Heart left ventricle (tissue), 13 donors: Measurements from ENCODE around the gene PLK1.

Experiments used
- POLR2A ChIP-seq, 2 donors: fragments of 450-650 bp; IDR thresholded peaks; one replicate each; pipeline ENCODE4 v1.6.1; 2017; ENCODE audit warnings: antibody characterized with exemption in 2 of 2, mild to moderate bottlenecking in 2 of 2, moderate library complexity in 2 of 2
- TF ChIP-seq, protein P1 (sequence below), 12 donors: fragments of 200-600 bp; sonication (generic) in 4 of 12; IDR thresholded peaks; one replicate each; pipeline versions ENCODE4 v1.5.0 to v1.8.0; 2018 to 2022; ENCODE audit warnings: antibody characterized with exemption in 12 of 12, mild to moderate bottlenecking in 5 of 12
- donor health status: ischemic (EF 13 %, LVEDD 7.1; RV severe dilation, severe dysfunction).
- donor health status: DM: no; HTN: yes; CAD: no.
- donor health status: DM: no; HTN: no; CAD: no.
- donor health status: ischemic (EF 25% LVEDD 6.9; RV normal size, moderate dysfunction).
- donor health status: ischemic (EF 25% LVEDD 5.7; RV mildly dilated, moderate dysfunction).
- donor health status: ischemic (EF 35%, LVEDD 5.7; RV mildly dilated, moderate dysfunction).
- donor health status: nonischemic (EF 11% LVEDD 7.7; RV severe dilation, severe dysfunction).
- donor health status: DM: yes; HTN: yes; CAD: no.
- donor health status: PGD.
- donor health status: ischemic (EF 29% LVEDD 5.4; RV normal size, mild dysfunction).
- donor health status: nonischemic (EF 23%, LVEDD 6.1; RV moderate dilation, normal function).

DNA sequence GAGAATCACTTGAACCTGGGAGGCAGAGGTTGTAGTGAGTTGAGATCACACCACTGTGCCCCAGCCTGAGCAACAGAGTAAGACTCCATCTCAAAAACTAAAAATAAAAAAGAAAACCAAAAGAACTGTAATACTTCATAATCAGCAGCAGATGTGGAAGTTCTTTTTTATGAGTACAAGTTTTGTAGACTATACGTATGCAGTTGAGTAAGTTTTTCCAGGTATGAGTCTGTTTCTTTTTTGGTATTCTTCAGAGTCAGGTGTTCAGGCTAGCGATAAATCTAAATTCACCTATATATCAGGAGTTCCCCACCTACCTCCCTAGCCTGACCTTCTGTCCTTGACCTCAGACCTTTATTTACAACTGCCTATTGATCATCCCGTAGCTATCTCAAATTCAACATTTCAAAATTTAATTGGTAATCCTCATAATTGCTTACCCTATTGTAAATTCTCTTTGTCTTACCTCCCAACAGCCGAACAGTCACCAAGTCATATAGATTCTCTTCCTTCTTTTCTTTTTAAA, 26.7 kb upstream of the PLK1 start:
- TF ChIP-seq POLR2A (IDR thresholded peaks at IDR 0.05), result no peak
- TF ChIP-seq, protein P1, sequence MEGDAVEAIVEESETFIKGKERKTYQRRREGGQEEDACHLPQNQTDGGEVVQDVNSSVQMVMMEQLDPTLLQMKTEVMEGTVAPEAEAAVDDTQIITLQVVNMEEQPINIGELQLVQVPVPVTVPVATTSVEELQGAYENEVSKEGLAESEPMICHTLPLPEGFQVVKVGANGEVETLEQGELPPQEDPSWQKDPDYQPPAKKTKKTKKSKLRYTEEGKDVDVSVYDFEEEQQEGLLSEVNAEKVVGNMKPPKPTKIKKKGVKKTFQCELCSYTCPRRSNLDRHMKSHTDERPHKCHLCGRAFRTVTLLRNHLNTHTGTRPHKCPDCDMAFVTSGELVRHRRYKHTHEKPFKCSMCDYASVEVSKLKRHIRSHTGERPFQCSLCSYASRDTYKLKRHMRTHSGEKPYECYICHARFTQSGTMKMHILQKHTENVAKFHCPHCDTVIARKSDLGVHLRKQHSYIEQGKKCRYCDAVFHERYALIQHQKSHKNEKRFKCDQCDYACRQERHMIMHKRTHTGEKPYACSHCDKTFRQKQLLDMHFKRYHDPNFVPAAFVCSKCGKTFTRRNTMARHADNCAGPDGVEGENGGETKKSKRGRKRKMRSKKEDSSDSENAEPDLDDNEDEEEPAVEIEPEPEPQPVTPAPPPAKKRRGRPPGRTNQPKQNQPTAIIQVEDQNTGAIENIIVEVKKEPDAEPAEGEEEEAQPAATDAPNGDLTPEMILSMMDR (IDR thresholded peaks at IDR 0.05), result no peak
